Trophoblast cell (in vitro differentiated cells and primary cell): ENCODE results near the gene TEX2.

Experiments used
- DNase-seq, 2 donors: peaks; one replicate each; pipeline ENCODE4 v3.0.0-alpha.2; 2016
- H2AFZ ChIP-seq: 2 replicates; pipeline ENCODE4 v1.6.1; 2013; ENCODE audit warnings: low read length, moderate library complexity, mild to moderate bottlenecking; ENCODE audit not compliant: insufficient read depth, poor library complexity
- H2AK5ac ChIP-seq: 2 replicates; pipeline ENCODE4 v1.6.1; 2013; ENCODE audit warnings: mild to moderate bottlenecking, low read length
- H2BK120ac ChIP-seq: 2 replicates; pipeline ENCODE4 v1.6.1; 2013; ENCODE audit warnings: low read length, mild to moderate bottlenecking, moderate library complexity; ENCODE audit not compliant: insufficient read depth, poor library complexity
- H2BK12ac ChIP-seq: 2 replicates; pipeline ENCODE4 v1.6.1; 2013; ENCODE audit warnings: mild to moderate bottlenecking, low read length, moderate library complexity
- H2BK5ac ChIP-seq: 2 replicates; pipeline ENCODE4 v1.6.1; 2013; ENCODE audit warnings: low read length, low read depth, moderate library complexity, mild to moderate bottlenecking; ENCODE audit not compliant: poor library complexity
- H3K14ac ChIP-seq: 2 replicates; pipeline ENCODE4 v1.6.1; 2013; ENCODE audit warnings: mild to moderate bottlenecking, low read length
- H3K18ac ChIP-seq: 2 replicates; pipeline ENCODE4 v1.6.1; 2013; ENCODE audit warnings: mild to moderate bottlenecking, low read length
- H3K23ac ChIP-seq: 2 replicates; pipeline ENCODE4 v1.6.1; 2013; ENCODE audit warnings: low read length
- H3K27ac ChIP-seq: 2 replicates; pipeline ENCODE4 v1.5.1; 2013; ENCODE audit warnings: low read depth, mild to moderate bottlenecking, inconsistent platforms, low read length, moderate library complexity
- H3K27me3 ChIP-seq: 2 replicates; pipeline ENCODE4 v1.6.1; 2013; ENCODE audit warnings: inconsistent platforms, mild to moderate bottlenecking, low read length, moderate library complexity; ENCODE audit not compliant: insufficient read depth
- H3K36me3 ChIP-seq, 2 experiments: 1 replicate in 1 of 2; 2 replicates in 1 of 2; pipeline ENCODE4 v1.6.1; 2013; ENCODE audit warnings: low read length in 2 of 2, mild to moderate bottlenecking in 2 of 2, moderate library complexity in 1 of 2; ENCODE audit not compliant: insufficient read depth in 2 of 2, control insufficient read depth in 1 of 2
- H3K4ac ChIP-seq: 2 replicates; pipeline ENCODE4 v1.6.1; 2013; ENCODE audit warnings: low read depth, mild to moderate bottlenecking, low read length, moderate library complexity
- H3K4me1 ChIP-seq, 2 experiments: 1 replicate in 1 of 2; 2 replicates in 1 of 2; pipeline ENCODE4 v1.6.1; 2013; ENCODE audit warnings: low read length in 2 of 2, mild to moderate bottlenecking in 2 of 2, moderate library complexity in 1 of 2; ENCODE audit not compliant: insufficient read depth in 2 of 2, control insufficient read depth in 1 of 2
- H3K4me2 ChIP-seq: 2 replicates; pipeline ENCODE4 v1.6.1; 2013; ENCODE audit warnings: inconsistent platforms, mild to moderate bottlenecking, low read length, moderate library complexity
- H3K4me3 ChIP-seq: 2 replicates; pipeline ENCODE4 v1.5.1; 2013; ENCODE audit warnings: mild to moderate bottlenecking, low read depth, low read length, inconsistent platforms
- H3K79me1 ChIP-seq: one replicate; pipeline ENCODE4 v1.6.1; 2013; ENCODE audit warnings: low read length
- H3K79me2 ChIP-seq: 2 replicates; pipeline ENCODE4 v1.6.1; 2013; ENCODE audit warnings: low read length, mild to moderate bottlenecking; ENCODE audit not compliant: control insufficient read depth, insufficient read depth, poor library complexity
- H3K9ac ChIP-seq: 2 replicates; pipeline ENCODE4 v1.6.1; 2013; ENCODE audit warnings: mild to moderate bottlenecking, low read length
- H3K9me3 ChIP-seq: 2 replicates; pipeline ENCODE4 v1.6.1; 2013; ENCODE audit warnings: low read depth, mild to moderate bottlenecking, control low read depth, inconsistent platforms, low read length; ENCODE audit not compliant: insufficient read depth
- H4K12ac ChIP-seq: 2 replicates; pipeline ENCODE4 v1.6.1; 2013; ENCODE audit warnings: low read depth, mild to moderate bottlenecking, low read length, moderate library complexity
- H4K8ac ChIP-seq: 2 replicates; pipeline ENCODE4 v1.6.1; 2013; ENCODE audit warnings: low read depth, mild to moderate bottlenecking, low read length, moderate library complexity
- H4K91ac ChIP-seq: one replicate; pipeline ENCODE4 v1.6.1; 2013; ENCODE audit warnings: low read depth, mild to moderate bottlenecking, low read length, moderate library complexity
- WGBS: extraction: QIAGEN DNeasy Blood & Tissue Kit; methylation state at CpG from one replicate; pipeline ENCODE4 v1.1.7; 2013; ENCODE audit warnings: missing lambda C conversion rate; ENCODE audit not compliant: insufficient read length, insufficient coverage; ENCODE audit errors: extremely low coverage; 5-methylcytosine and 5-hydroxymethylcytosine counted together

The TEX2 gene

DNA sequence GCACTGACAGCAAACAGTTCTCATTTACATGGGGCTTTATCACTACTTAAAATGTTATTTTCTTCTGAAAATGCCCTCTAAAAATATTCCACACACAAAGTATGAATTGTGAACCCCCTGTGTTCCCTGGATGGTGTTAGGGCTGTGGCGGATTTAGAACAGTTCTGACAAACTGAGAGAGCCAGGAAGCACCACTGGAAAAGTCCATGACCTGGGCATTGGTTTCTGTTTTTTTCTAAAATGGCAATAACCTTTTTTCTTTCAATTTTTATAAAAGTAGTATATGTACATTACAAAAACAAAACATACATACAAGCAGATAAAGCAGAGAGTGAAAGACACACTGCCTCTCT lies 112.1 kb downstream of the TEX2 start:
- WGBS, result no CpG with 5 or more reads among the region's 1 CpG
- Histone ChIP-seq H4K12ac (no peak overlapping the region), H3K4me3 (no peak overlapping the region), H3K79me1 (peaks cover 8% of the 10 kb centered on the region), H3K79me2 (peaks cover 6% of the 10 kb centered on the region), H3K4me2 (no peak overlapping the region), H3K4ac (no peak overlapping the region), H3K36me3 (peaks cover 24 to 48% of the 10 kb centered on the region in 2 experiments), H3K23ac (no peak overlapping the region), H2BK5ac (no peak overlapping the region), H2BK120ac (no peak overlapping the region), H3K9me3 (no peaks in the 10 kb centered on the region), H3K4me1 (peaks cover 6% of the 10 kb centered on the region in 2 experiments), H3K27ac (no peak overlapping the region), H3K9ac (no peak overlapping the region), H3K14ac (no peak overlapping the region), H3K18ac (no peak overlapping the region), H2AFZ (no peak overlapping the region), H2AK5ac (no peak overlapping the region), H4K8ac (no peak overlapping the region), H2BK12ac (no peak overlapping the region), H4K91ac (no peak overlapping the region), H3K27me3 (no peaks in the 10 kb centered on the region)
- DNase-seq, result no peak

DNA sequence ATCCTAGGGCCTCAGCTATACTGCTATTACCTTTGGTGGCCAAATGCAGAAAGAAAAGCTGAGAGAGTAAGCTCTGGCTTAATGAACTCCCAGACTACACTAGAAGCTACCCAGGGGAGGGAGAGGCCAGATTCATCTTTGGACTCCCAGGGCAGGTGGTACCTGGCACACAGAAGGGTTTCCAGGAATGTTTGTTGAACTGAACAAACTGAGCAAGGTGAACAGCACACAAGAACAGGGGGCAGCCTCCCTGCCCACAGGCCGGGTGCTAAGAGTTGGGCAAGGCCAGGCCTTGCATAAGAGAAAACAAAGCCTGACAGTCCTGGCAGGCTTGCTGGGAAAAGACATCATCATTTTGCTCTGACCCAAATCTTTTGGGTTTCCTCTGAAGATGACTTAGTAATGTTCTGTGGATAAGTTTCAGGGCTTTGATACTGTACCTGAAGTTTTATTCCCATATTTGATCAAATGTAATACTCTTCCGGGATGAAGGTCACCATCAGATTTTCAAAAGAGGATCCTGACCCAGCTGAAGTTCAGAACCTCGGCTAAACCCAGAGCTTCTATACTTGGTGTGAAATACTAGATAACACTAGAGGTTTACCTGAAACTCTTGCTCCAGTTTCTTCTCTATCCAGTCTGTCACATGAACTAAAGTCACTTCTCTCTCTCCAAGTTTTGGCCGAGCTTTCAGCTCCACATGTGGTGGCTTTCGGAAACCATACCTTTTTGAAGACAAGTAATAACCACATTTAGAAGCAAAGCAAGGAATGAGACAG lies 112.6 kb downstream of the TEX2 start:
- H4K8ac ChIP-seq, result no peak overlapping the region
- no peak overlapping the region for H3K4me3 ChIP-seq
- H2AK5ac ChIP-seq, result no peak overlapping the region
- no peak overlapping the region for H2AFZ ChIP-seq
- H3K23ac ChIP-seq, result no peak overlapping the region
- H4K91ac ChIP-seq, result no peak overlapping the region
- H3K9me3 ChIP-seq, result no peaks in the 10 kb centered on the region
- H3K79me1 ChIP-seq, result peaks cover 8% of the 10 kb centered on the region
- no peak for DNase-seq
- peaks cover 8% of the 10 kb centered on the region for H3K79me2 ChIP-seq
- no peak overlapping the region for H3K14ac ChIP-seq
- H4K12ac ChIP-seq, result no peak overlapping the region
- no peak overlapping the region for H3K27ac ChIP-seq
- no peak overlapping the region for H2BK120ac ChIP-seq
- no peak overlapping the region for H3K4ac ChIP-seq
- no peak overlapping the region for H3K4me2 ChIP-seq
- no peak overlapping the region for H3K18ac ChIP-seq
- no peak overlapping the region for H3K9ac ChIP-seq
- no CpG with 5 or more reads among the region's 5 CpGs for WGBS
- peaks cover 6% of the 10 kb centered on the region in 2 experiments for H3K4me1 ChIP-seq
- no peaks in the 10 kb centered on the region for H3K27me3 ChIP-seq
- H2BK12ac ChIP-seq, result no peak overlapping the region
- H3K36me3 ChIP-seq, result peaks cover 22 to 46% of the 10 kb centered on the region in 2 experiments
- H2BK5ac ChIP-seq, result no peak overlapping the region

DNA sequence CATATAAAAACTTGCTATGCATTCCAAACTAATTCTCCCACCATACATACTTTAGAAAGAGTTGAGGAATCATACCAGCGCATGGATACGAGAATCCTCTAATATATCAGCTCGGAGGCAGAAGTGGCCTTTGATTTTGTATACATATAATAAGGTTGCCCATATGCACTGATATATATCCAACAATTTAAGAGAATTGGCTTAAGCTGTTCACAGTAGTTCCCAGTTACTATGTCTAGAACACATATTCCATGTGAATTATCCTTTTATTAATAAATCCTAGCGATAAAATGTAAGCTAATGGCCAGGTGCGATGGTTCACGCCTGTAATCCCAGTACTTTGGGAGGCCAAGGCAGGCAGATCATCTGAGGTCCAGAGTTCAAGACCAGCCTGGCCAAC lies 113.9 kb downstream of the TEX2 start:
- Histone ChIP-seq H3K36me3 (peaks cover 16 to 38% of the 10 kb centered on the region in 2 experiments), H4K12ac (no peak overlapping the region), H2AFZ (no peak overlapping the region), H4K91ac (no peak overlapping the region), H3K4me3 (no peak overlapping the region), H3K9me3 (no peaks in the 10 kb centered on the region), H3K79me1 (peaks cover 8% of the 10 kb centered on the region), H4K8ac (no peak overlapping the region), H3K79me2 (peaks cover 8% of the 10 kb centered on the region), H3K4me2 (no peak overlapping the region), H2BK12ac (no peak overlapping the region), H3K4ac (no peak overlapping the region), H3K14ac (no peak overlapping the region), H3K23ac (no peak overlapping the region), H2AK5ac (no peak overlapping the region), H2BK120ac (no peak overlapping the region), H3K9ac (no peak overlapping the region), H3K4me1 (peaks cover 6% of the 10 kb centered on the region in 2 experiments), H3K18ac (no peak overlapping the region), H3K27ac (no peak overlapping the region), H2BK5ac (no peak overlapping the region), H3K27me3 (no peaks in the 10 kb centered on the region)
- DNase-seq, result no peak
- WGBS, result no CpG with 5 or more reads among the region's 6 CpGs

DNA sequence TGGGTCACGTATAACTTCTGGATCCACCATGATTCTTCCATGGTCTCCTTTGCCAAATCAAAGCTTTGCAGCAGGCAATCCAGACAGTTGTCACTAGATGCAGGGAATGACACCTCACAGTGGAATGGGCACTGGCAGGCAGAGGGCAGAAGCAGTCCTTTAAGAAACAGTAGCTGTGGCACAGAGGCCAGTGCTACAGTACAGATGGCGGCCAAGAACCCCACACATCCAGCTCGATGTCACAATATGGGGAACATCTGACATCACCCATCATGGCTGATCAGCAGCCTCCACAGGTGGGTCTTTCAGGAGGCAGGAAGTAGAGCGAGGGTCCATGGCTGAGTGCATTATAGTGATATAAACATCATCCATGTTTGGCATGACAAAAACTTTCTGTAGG lies 114.4 kb downstream of the TEX2 start:
- Histone ChIP-seq H3K27me3 (no peaks in the 10 kb centered on the region), H3K79me2 (peaks cover 8% of the 10 kb centered on the region), H3K4ac (no peak overlapping the region), H3K79me1 (peaks cover 8% of the 10 kb centered on the region), H3K4me3 (no peak overlapping the region), H3K23ac (no peak overlapping the region), H3K9ac (no peak overlapping the region), H2BK5ac (no peak overlapping the region), H3K9me3 (no peaks in the 10 kb centered on the region), H4K12ac (no peak overlapping the region), H3K14ac (no peak overlapping the region), H3K4me1 (peaks cover 6% of the 10 kb centered on the region in 2 experiments), H3K4me2 (no peak overlapping the region), H2AFZ (no peak overlapping the region), H2AK5ac (no peak overlapping the region), H4K8ac (no peak overlapping the region), H3K27ac (no peak overlapping the region), H3K18ac (no peak overlapping the region), H2BK12ac (no peak overlapping the region), H4K91ac (no peak overlapping the region), H2BK120ac (no peak overlapping the region), H3K36me3 (peaks cover 16 to 36% of the 10 kb centered on the region in 2 experiments)
- WGBS, result no CpG with 5 or more reads among the region's 4 CpGs
- no peak for DNase-seq
